ENCODE data around the gene NUFIP2. TPM values are rescaled to one million over a fixed set of nuclear protein-coding genes. Genes with fewer than 3 reads are reported as not detected.
A peak's percentile ranks its signal among the peaks of the same experiment; 100 is the strongest.

NUFIP2 gene
- total and polyA plus RNA-seq, 4 experiments from 2014 or later = 11.5 to 85.1 (median 46.6) TPM

GRCh38 chr17:29256735-29257466, 37.0 kb downstream of the NUFIP2 start:
- POLR2A ChIA-PET (ENCODE audit: partially characterized antibody) = interaction anchor here (0.7 to 2.0 kb wide), 5 partner anchors 8 to 111 kb away, joined by 3 to 8 read pairs (median 4); partner anchors contain the start of gene NUFIP2
- Mint-ChIP-seq H3K27me3 (no peaks in the 10 kb centered on the region), H3K4me3 (peak overlapping the region in 1 of 8 donors; percentile 16), H3K4me1 (peaks cover 24 to 43% (median 36%) of the 10 kb centered on the region in 4 donors), H3K9me3 (no peaks in the 10 kb centered on the region), H3K27ac (peak overlapping the region; percentile 44 to 86 (median 67)), H3K36me3 (peaks cover 19 to 54% of the 10 kb centered on the region in 2 donors)
- H3K9me3 ChIP-seq (ENCODE audit: control insufficient read depth in 1 of 2, low read length in 2 of 2) = no peaks in the 10 kb centered on the region
- H3K27ac ChIP-seq (ENCODE audit: low read depth, low read length) = no peak overlapping the region
- no peaks in the 10 kb centered on the region for H3K27me3 ChIP-seq (ENCODE audit: insufficient read depth, low read length)
- H3K4me1 ChIP-seq (ENCODE audit: insufficient read depth, low read length) = no peaks in the 10 kb centered on the region
- H3K36me3 ChIP-seq (ENCODE audit: insufficient read depth, low read length) = peaks cover 10% of the 10 kb centered on the region
- no peak overlapping the region for H3K4me3 ChIP-seq (ENCODE audit: low read length in 2 of 2)
- intact Hi-C loops (cut with micrococcal nuclease) = no loop called here
- DNase-seq = no peak
- CTCF ChIA-PET (ENCODE audit: partially characterized antibody) = interaction anchor here (1.0 to 2.5 kb wide), 4 partner anchors 34 to 140 kb away, joined by 3 to 7 read pairs (median 3); partner anchors contain the start of gene MYO18A

- CTCF ChIA-PET (ENCODE audit: partially characterized antibody) = interaction anchor here (0.8 to 2.5 kb wide), 3 partner anchors 29 to 139 kb away, joined by 3 to 7 read pairs (median 3); no protein-coding TSS in a partner anchor
- peaks cover 19 to 45% of the 10 kb centered on the region in 2 donors for H3K36me3 Mint-ChIP-seq
- no peak overlapping the region for H3K4me3 Mint-ChIP-seq
- no peaks in the 10 kb centered on the region for H3K9me3 Mint-ChIP-seq
- H3K4me1 ChIP-seq (ENCODE audit: insufficient read depth, low read length) = no peaks in the 10 kb centered on the region
- H3K9me3 ChIP-seq (ENCODE audit: control insufficient read depth in 1 of 2, low read length in 2 of 2) = no peaks in the 10 kb centered on the region
- no peaks in the 10 kb centered on the region for H3K27me3 ChIP-seq (ENCODE audit: insufficient read depth, low read length)
- no peak for DNase-seq
- H3K27me3 Mint-ChIP-seq = no peaks in the 10 kb centered on the region
- no peak overlapping the region for H3K4me3 ChIP-seq (ENCODE audit: low read length in 2 of 2)
- H3K36me3 ChIP-seq (ENCODE audit: insufficient read depth, low read length) = peaks cover under 1% of the 10 kb centered on the region
- intact Hi-C loops (cut with micrococcal nuclease) = no loop called here
- peak overlapping the region in 2 of 7 donors; percentile 14 to 59 for H3K27ac Mint-ChIP-seq
- no peak overlapping the region for H3K27ac ChIP-seq (ENCODE audit: low read depth, low read length)
- peaks cover 21 to 36% (median 32%) of the 10 kb centered on the region in 4 donors for H3K4me1 Mint-ChIP-seq
- POLR2A ChIA-PET (ENCODE audit: partially characterized antibody) = interaction anchor here (0.7 to 2.0 kb wide), 3 partner anchors 35 to 110 kb away, joined by 3 to 8 read pairs (median 5); partner anchors contain the start of gene NUFIP2
Measured at GRCh38 chr17:29255926-29256522, 37.9 kb downstream of the NUFIP2 start.

- no peak overlapping the region for H3K4me3 ChIP-seq (ENCODE audit: low read length in 2 of 2)
- DNase-seq = no peak
- intact Hi-C loops (cut with micrococcal nuclease) = loop anchor here (2.0 kb wide), 1 partner anchor 42 kb away; the partner anchor contains the start of gene NUFIP2
- no peaks in the 10 kb centered on the region for H3K36me3 ChIP-seq (ENCODE audit: insufficient read depth, low read length)
- no peaks in the 10 kb centered on the region for H3K9me3 ChIP-seq (ENCODE audit: control insufficient read depth in 1 of 2, low read length in 2 of 2)
- peaks cover 6 to 18% of the 10 kb centered on the region in 2 donors for H3K36me3 Mint-ChIP-seq
- H3K27me3 Mint-ChIP-seq = no peaks in the 10 kb centered on the region
- no peak overlapping the region for H3K4me3 Mint-ChIP-seq
- no peaks in the 10 kb centered on the region for H3K4me1 ChIP-seq (ENCODE audit: insufficient read depth, low read length)
- ChIA-PET CTCF (ENCODE audit: partially characterized antibody) (no interaction called here), POLR2A (ENCODE audit: partially characterized antibody) (no interaction called here)
- peak overlapping the region in 1 of 7 donors; percentile 17 for H3K27ac Mint-ChIP-seq
- H3K27ac ChIP-seq (ENCODE audit: low read depth, low read length) = no peak overlapping the region
- no peaks in the 10 kb centered on the region for H3K9me3 Mint-ChIP-seq
- peaks cover 12 to 17% (median 15%) of the 10 kb centered on the region in 4 donors for H3K4me1 Mint-ChIP-seq
- no peaks in the 10 kb centered on the region for H3K27me3 ChIP-seq (ENCODE audit: insufficient read depth, low read length)
Measured at GRCh38 chr17:29253037-29253436, 40.9 kb downstream of the NUFIP2 start.

- no peaks in the 10 kb centered on the region for H3K4me1 ChIP-seq (ENCODE audit: insufficient read depth, low read length)
- peak in 1 of 5 donors; percentile 6 for DNase-seq
- Mint-ChIP-seq H3K4me3 (no peak overlapping the region), H3K27ac (peak overlapping the region in 4 of 7 donors; percentile 14 to 37 (median 22)), H3K4me1 (peaks cover 7 to 12% (median 9%) of the 10 kb centered on the region in 4 donors), H3K27me3 (no peaks in the 10 kb centered on the region), H3K9me3 (no peaks in the 10 kb centered on the region), H3K36me3 (peaks cover 3 to 18% of the 10 kb centered on the region in 2 donors)
- ChIA-PET POLR2A (ENCODE audit: partially characterized antibody) (interaction anchor here (1.6 kb wide), 1 partner anchor 39 kb away, joined by 13 read pairs; no protein-coding TSS in a partner anchor), CTCF (ENCODE audit: partially characterized antibody) (interaction anchor here (1.3 to 2.2 kb wide), 3 partner anchors 33 to 40 kb away, joined by 5 to 11 read pairs (median 5); no protein-coding TSS in a partner anchor)
- no peaks in the 10 kb centered on the region for H3K27me3 ChIP-seq (ENCODE audit: insufficient read depth, low read length)
- no peak overlapping the region for H3K4me3 ChIP-seq (ENCODE audit: low read length in 2 of 2)
- no peaks in the 10 kb centered on the region for H3K36me3 ChIP-seq (ENCODE audit: insufficient read depth, low read length)
- intact Hi-C loops (cut with micrococcal nuclease) = loop anchor here (2.0 kb wide), 1 partner anchor 43 kb away; the partner anchor contains the start of gene NUFIP2
- H3K9me3 ChIP-seq (ENCODE audit: control insufficient read depth in 1 of 2, low read length in 2 of 2) = no peaks in the 10 kb centered on the region
- H3K27ac ChIP-seq (ENCODE audit: low read depth, low read length) = no peak overlapping the region
Measured at GRCh38 chr17:29252101-29252791, 41.7 kb downstream of the NUFIP2 start.

- no peaks in the 10 kb centered on the region for H3K9me3 ChIP-seq (ENCODE audit: control insufficient read depth in 1 of 2, low read length in 2 of 2)
- ChIA-PET CTCF (ENCODE audit: partially characterized antibody) (interaction anchor here (1.3 to 2.2 kb wide), 5 partner anchors 10 to 137 kb away, joined by 3 to 11 read pairs (median 5); no protein-coding TSS in a partner anchor), POLR2A (ENCODE audit: partially characterized antibody) (interaction anchor here (1.6 kb wide), 1 partner anchor 41 kb away, joined by 13 read pairs; no protein-coding TSS in a partner anchor)
- H3K9me3 Mint-ChIP-seq = no peaks in the 10 kb centered on the region
- H3K27me3 ChIP-seq (ENCODE audit: insufficient read depth, low read length) = no peaks in the 10 kb centered on the region
- H3K4me3 ChIP-seq (ENCODE audit: low read length in 2 of 2) = no peak overlapping the region
- no peaks in the 10 kb centered on the region for H3K27me3 Mint-ChIP-seq
- H3K27ac ChIP-seq (ENCODE audit: low read depth, low read length) = no peak overlapping the region
- H3K27ac Mint-ChIP-seq = no peak overlapping the region
- peaks cover 2 to 6% (median 4%) of the 10 kb centered on the region in 4 donors for H3K4me1 Mint-ChIP-seq
- H3K36me3 Mint-ChIP-seq = peaks cover 0 to 9% of the 10 kb centered on the region in 2 donors
- no peaks in the 10 kb centered on the region for H3K4me1 ChIP-seq (ENCODE audit: insufficient read depth, low read length)
- intact Hi-C loops (cut with micrococcal nuclease) = no loop called here
- H3K36me3 ChIP-seq (ENCODE audit: insufficient read depth, low read length) = no peaks in the 10 kb centered on the region
- H3K4me3 Mint-ChIP-seq = no peak overlapping the region
- no peak for DNase-seq
Measured at GRCh38 chr17:29251184-29251583, 42.8 kb downstream of the NUFIP2 start.

- Histone ChIP-seq H3K36me3 (ENCODE audit: insufficient read depth, low read length) (no peaks in the 10 kb centered on the region), H3K27me3 (ENCODE audit: insufficient read depth, low read length) (no peaks in the 10 kb centered on the region), H3K27ac (ENCODE audit: low read depth, low read length) (no peak overlapping the region), H3K4me3 (ENCODE audit: low read length in 2 of 2) (no peak overlapping the region), H3K4me1 (ENCODE audit: insufficient read depth, low read length) (no peaks in the 10 kb centered on the region), H3K9me3 (ENCODE audit: control insufficient read depth in 1 of 2, low read length in 2 of 2) (no peaks in the 10 kb centered on the region)
- no peak for DNase-seq
- Mint-ChIP-seq H3K4me1 (peaks cover 1 to 4% (median 4%) of the 10 kb centered on the region in 4 donors), H3K36me3 (peaks cover 0 to 6% of the 10 kb centered on the region in 2 donors), H3K9me3 (no peaks in the 10 kb centered on the region), H3K4me3 (no peak overlapping the region), H3K27me3 (no peaks in the 10 kb centered on the region), H3K27ac (peak overlapping the region in 2 of 7 donors; percentile 57 to 78)
- ChIA-PET POLR2A (ENCODE audit: partially characterized antibody) (no interaction called here), CTCF (ENCODE audit: partially characterized antibody) (interaction anchor here (1.1 to 2.2 kb wide), 6 partner anchors 10 to 136 kb away, joined by 3 to 11 read pairs (median 4); no protein-coding TSS in a partner anchor)
- intact Hi-C loops (cut with micrococcal nuclease) = no loop called here
Measured at GRCh38 chr17:29250666-29251065, 43.3 kb downstream of the NUFIP2 start.

All from CD4-positive, alpha-beta memory T cell (primary cell).